ENCODE measurements around the gene SLA2.

Gene SLA2

DNA sequence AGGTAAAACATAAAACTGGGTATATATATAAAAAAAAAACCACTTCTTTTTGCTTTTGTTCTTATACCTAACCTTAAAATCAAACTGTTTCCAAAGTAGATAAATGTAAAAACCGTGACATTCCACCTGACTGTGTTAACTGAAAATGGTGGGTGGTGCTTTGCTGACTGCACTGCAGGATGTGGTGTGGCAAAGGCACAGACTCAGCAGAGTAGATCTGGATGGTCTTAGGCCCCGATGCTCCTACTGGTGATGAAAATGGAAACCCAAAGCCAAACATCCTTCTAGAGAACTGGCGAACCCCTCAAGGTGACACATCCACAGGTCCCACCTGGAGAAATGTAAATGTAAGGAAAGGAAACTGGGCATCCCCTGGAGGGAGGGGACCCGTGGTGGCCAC is 63.7 kb downstream of the SLA2 start:
- no peak overlapping the region for H3K9ac ChIP-seq (ENCODE audit: insufficient read length)
- no peaks in the 10 kb centered on the region for H3K9me3 ChIP-seq (ENCODE audit: low read depth, low read length)
- no peak overlapping the region for H3K4me3 ChIP-seq
- H3K27ac ChIP-seq: no peak overlapping the region
- DNase-seq (ENCODE audit: low read depth, low spot score): no peak
- no peak for TF ChIP-seq FOXP2 (optimal IDR thresholded peaks at IDR 0.05; ENCODE audit: control extremely low read depth, extremely low read length, insufficient read depth)
- TF ChIP-seq EZH2 (IDR thresholded peaks at IDR 0.05): no peak
- TF ChIP-seq POLR2AphosphoS5 (IDR thresholded peaks at IDR 0.05; ENCODE audit: borderline replicate concordance, low read depth, low read length): no peak
- H3K36me3 ChIP-seq (ENCODE audit: insufficient read depth, low read length): peaks cover 59% of the 10 kb centered on the region

DNA sequence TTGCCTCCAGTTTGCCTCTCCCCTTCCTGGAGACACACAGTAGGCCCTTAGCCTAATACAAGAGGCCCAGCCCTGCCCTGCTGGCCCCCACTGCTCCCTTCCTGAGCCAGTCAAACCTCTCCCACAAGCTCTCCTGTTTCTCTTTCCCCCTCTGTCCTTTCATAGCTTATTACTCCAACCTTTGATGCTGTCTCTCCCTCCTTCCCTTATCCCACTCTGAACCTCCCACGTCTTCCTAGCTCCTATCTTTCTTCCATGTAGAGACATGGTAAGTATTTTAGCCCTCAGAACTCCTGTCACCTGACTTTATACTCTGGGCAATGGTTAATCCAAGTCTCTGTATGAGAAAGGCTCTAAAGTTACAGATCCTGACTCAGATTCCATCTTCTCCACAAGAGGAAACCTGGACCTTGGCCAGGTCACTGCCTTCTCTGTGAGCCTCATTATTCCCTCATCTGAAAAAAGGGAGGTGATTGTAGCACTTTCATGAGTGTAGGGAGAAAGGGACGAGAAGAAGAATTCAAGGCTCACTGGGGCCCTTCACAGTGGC is 65.9 kb downstream of the SLA2 start:
- Histone ChIP-seq H3K9ac (ENCODE audit: insufficient read length) (no peak overlapping the region), H3K4me3 (no peak overlapping the region)
- no peak for TF ChIP-seq FOXP2 (optimal IDR thresholded peaks at IDR 0.05; ENCODE audit: control extremely low read depth, extremely low read length, insufficient read depth)
- no peak for TF ChIP-seq POLR2AphosphoS5 (IDR thresholded peaks at IDR 0.05; ENCODE audit: borderline replicate concordance, low read depth, low read length)
- no peak for TF ChIP-seq EZH2 (IDR thresholded peaks at IDR 0.05)

GRCh38 chr20:36578356-36579041 is 67.5 kb downstream of the SLA2 start:
- no peak for DNase-seq (ENCODE audit: low read depth, low spot score)
- TF ChIP-seq EZH2 (IDR thresholded peaks at IDR 0.05) (no peak), FOXP2 (optimal IDR thresholded peaks at IDR 0.05; ENCODE audit: control extremely low read depth, extremely low read length, insufficient read depth) (no peak), POLR2AphosphoS5 (IDR thresholded peaks at IDR 0.05; ENCODE audit: borderline replicate concordance, low read depth, low read length) (no peak)
- H3K4me3 ChIP-seq: no peak overlapping the region
- H3K36me3 ChIP-seq (ENCODE audit: insufficient read depth, low read length): peaks cover 58% of the 10 kb centered on the region
- H3K9me3 ChIP-seq (ENCODE audit: low read depth, low read length): no peaks in the 10 kb centered on the region
- no peak overlapping the region for H3K27ac ChIP-seq
- no peak overlapping the region for H3K9ac ChIP-seq (ENCODE audit: insufficient read length)

More for the DNA sequence above, 65.9 kb downstream of the SLA2 start:
- H3K36me3 ChIP-seq (ENCODE audit: insufficient read depth, low read length): peaks cover 58% of the 10 kb centered on the region
- DNase-seq (ENCODE audit: low read depth, low spot score): no peak
- no peaks in the 10 kb centered on the region for H3K9me3 ChIP-seq (ENCODE audit: low read depth, low read length)
- no peak overlapping the region for H3K27ac ChIP-seq

DNA sequence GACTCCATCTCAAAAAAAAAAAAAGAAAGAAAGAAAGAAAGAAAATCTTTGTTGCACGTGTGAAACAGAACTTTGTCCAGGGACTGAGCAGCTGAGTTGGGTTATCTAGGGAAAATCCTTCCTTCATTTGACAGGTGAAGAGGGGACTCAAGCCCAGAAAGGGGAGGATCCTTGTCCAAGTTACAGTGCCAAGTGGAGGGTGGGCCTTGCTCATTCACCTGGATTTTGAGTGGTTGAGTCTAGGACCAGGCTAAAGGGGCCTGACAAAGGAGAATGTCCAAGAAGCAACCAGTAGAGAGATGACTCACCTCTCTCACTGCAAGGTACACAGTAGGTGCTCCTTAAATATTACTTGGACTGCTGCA is 69.9 kb downstream of the SLA2 start:
- Histone ChIP-seq H3K9ac (ENCODE audit: insufficient read length) (no peak overlapping the region), H3K4me3 (0 out of 2 replicates have a peak overlapping the region, but pooled peaks have one; percentile 94), H3K9me3 (ENCODE audit: low read depth, low read length) (no peaks in the 10 kb centered on the region), H3K36me3 (ENCODE audit: insufficient read depth, low read length) (peaks cover 36% of the 10 kb centered on the region), H3K27ac (no peak overlapping the region)
- DNase-seq (ENCODE audit: low read depth, low spot score): no peak
- TF ChIP-seq FOXP2 (optimal IDR thresholded peaks at IDR 0.05; ENCODE audit: control extremely low read depth, extremely low read length, insufficient read depth) (no peak), POLR2AphosphoS5 (IDR thresholded peaks at IDR 0.05; ENCODE audit: borderline replicate concordance, low read depth, low read length) (no peak), EZH2 (IDR thresholded peaks at IDR 0.05) (no peak)

GRCh38 chr20:36574366-36575135 is 71.4 kb downstream of the SLA2 start:
- peaks cover 23% of the 10 kb centered on the region for H3K36me3 ChIP-seq (ENCODE audit: insufficient read depth, low read length)
- H3K27ac ChIP-seq: peak overlapping the region; percentile 93
- DNase-seq (ENCODE audit: low read depth, low spot score): no peak
- H3K4me3 ChIP-seq: peak overlapping the region; percentile 94
- peak overlapping the region; percentile 94 for H3K9ac ChIP-seq (ENCODE audit: insufficient read length)
- H3K9me3 ChIP-seq (ENCODE audit: low read depth, low read length): no peaks in the 10 kb centered on the region
- TF ChIP-seq POLR2AphosphoS5 (IDR thresholded peaks at IDR 0.05; ENCODE audit: borderline replicate concordance, low read depth, low read length): peak; percentile 71
- TF ChIP-seq FOXP2 (optimal IDR thresholded peaks at IDR 0.05; ENCODE audit: control extremely low read depth, extremely low read length, insufficient read depth): no peak

DNA sequence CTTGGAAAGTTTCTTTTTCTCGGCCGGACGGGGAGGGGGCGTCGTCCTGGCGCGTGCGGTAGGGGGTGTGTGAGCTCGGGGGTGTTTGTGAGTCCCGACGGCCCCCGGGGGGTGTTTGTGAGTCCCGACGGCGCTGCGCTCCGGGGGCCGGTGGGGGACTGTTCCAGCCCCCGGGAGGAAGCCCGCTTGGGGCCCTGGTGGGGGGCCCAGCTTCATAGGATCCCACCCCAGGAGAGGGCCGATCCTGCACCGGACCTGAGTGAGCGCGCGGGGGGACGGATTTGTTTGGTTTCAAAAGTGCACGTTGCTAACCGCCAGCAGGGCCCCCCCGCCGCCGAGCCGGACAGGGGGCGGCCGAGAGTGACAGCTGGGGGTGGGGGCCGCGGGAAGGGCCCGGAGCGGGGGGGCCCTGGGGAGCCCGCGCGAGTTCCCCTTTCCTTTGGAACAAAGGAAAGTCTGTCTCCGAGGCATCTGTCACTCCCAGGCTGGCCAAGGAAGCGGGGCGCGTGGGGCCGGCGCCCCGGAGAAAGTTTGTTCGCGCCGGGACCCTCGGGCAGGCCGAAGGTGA is 72.1 kb downstream of the SLA2 start:
- DNase-seq (ENCODE audit: low read depth, low spot score): no peak
- Histone ChIP-seq H3K27ac (peak overlapping the region; percentile 93), H3K36me3 (ENCODE audit: insufficient read depth, low read length) (peaks cover 16% of the 10 kb centered on the region), H3K9ac (ENCODE audit: insufficient read length) (peak overlapping the region; percentile 94), H3K4me3 (peak overlapping the region; percentile 94), H3K9me3 (ENCODE audit: low read depth, low read length) (no peaks in the 10 kb centered on the region)
- TF ChIP-seq EZH2 (IDR thresholded peaks at IDR 0.05) (no peak), POLR2AphosphoS5 (IDR thresholded peaks at IDR 0.05; ENCODE audit: borderline replicate concordance, low read depth, low read length) (no peak), FOXP2 (optimal IDR thresholded peaks at IDR 0.05; ENCODE audit: control extremely low read depth, extremely low read length, insufficient read depth) (no peak)

GRCh38 chr20:36573103-36573797 is 72.7 kb downstream of the SLA2 start, which contains the start of gene TGIF2:
Gene TGIF2, plus strand, starts transcription at chr20:36573597. Its CDS starts 5,178 bp downstream, at chr20:36578775.
- Histone ChIP-seq H3K4me3 (peak within 1 kb of the TSS; percentile 94), H3K9ac (ENCODE audit: insufficient read length) (peak within 1 kb of the TSS; percentile 94), H3K36me3 (ENCODE audit: insufficient read depth, low read length) (peaks cover 10% of the 10 kb centered on the region), H3K27ac (peak within 1 kb of the TSS; percentile 93), H3K9me3 (ENCODE audit: low read depth, low read length) (no peaks in the 10 kb centered on the region)
- DNase-seq (ENCODE audit: low read depth, low spot score): peak; percentile 66
- peak; percentile 68; the same call in 1 of the 2 replicates for TF ChIP-seq POLR2AphosphoS5 (IDR thresholded peaks at IDR 0.05; ENCODE audit: borderline replicate concordance, low read depth, low read length)
- no peak for TF ChIP-seq FOXP2 (optimal IDR thresholded peaks at IDR 0.05; ENCODE audit: control extremely low read depth, extremely low read length, insufficient read depth)
